A549 treated with RU486 at 1 μM for 4 hours (cell line): Measurements from ENCODE around the gene DDX25. TPM values are rescaled to one million over a fixed set of nuclear protein-coding genes. Genes with fewer than 3 reads are reported as not detected.

Experiments used
- total RNA-seq: library from RNA; stranded (reverse); fragments of 200-300 nt; extraction: Qiagen RNA extraction; gene quantifications from 5 replicates; pipeline ENCODE4 v1.2.3, GENCODE V29; 2022; ENCODE audit warnings: low read depth

DDX25 gene
- 0.10 TPM in 1 of 5 replicates, not detected in the others for total RNA-seq

GRCh38 chr11:125903711-125904659 lies at the start of gene DDX25:
Gene DDX25 (plus strand): TSS chr11:125904508. CDS start chr11:125904518, 10 bp downstream.

GRCh38 chr11:125887373-125888324 lies 16.7 kb upstream of the DDX25 start, which contains the start of gene HYLS1:
Gene HYLS1 (plus strand): TSS chr11:125887668. CDS start chr11:125899369, 11,701 bp downstream.

GRCh38 chr11:125902927-125903710 lies 1.2 kb upstream of the DDX25 start, which contains the start of gene PUS3:
Gene PUS3 (minus strand): TSS chr11:125903206. CDS start chr11:125896284, 6,922 bp downstream.

GRCh38 chr11:125945797-125946520 lies 41.7 kb downstream of the DDX25 start, which contains the start of gene VSIG10L2:
Gene VSIG10L2 (plus strand): TSS chr11:125946044. CDS start chr11:125946056, 12 bp downstream.

Other genes with a start within 250 kb of the DDX25 start
- gene ACRV1, start 223.7 kb upstream of the DDX25 start, total RNA-seq = not detected in 5 replicates
- not detected in 5 replicates for gene PATE1, start 158.2 kb upstream of the DDX25 start, total RNA-seq
- gene PATE2, start 125.7 kb upstream of the DDX25 start, total RNA-seq = not detected in 5 replicates
- gene PATE3, start 116.4 kb upstream of the DDX25 start, total RNA-seq = not detected in 5 replicates
- not detected in 5 replicates for gene PATE4, start 71.2 kb upstream of the DDX25 start, total RNA-seq
- gene HYLS1, start 16.8 kb upstream of the DDX25 start, total RNA-seq = 13.7 to 17.3 TPM (median 15.9 TPM) in 5 replicates
- 6.6 to 10.4 TPM (median 9.6 TPM) in 5 replicates for gene PUS3, start 1.3 kb upstream of the DDX25 start, total RNA-seq
- gene VSIG10L2, start 41.5 kb downstream of the DDX25 start, total RNA-seq = not detected in 5 replicates
- 2.4 to 3.7 TPM (median 3.4 TPM) in 5 replicates for gene CDON, start 158.4 kb downstream of the DDX25 start, total RNA-seq